NCI-H446 treated with DMSO at 0.1 percent for 48 hours (cell line): ENCODE measurements around the gene FLVCR1.
"Not testable (repeated sequence)": the region's sequence is repeated elsewhere in the genome, so short reads cannot be mapped to it uniquely, and the experiment has no call there.

Experiments
- DNase-seq: peaks from one replicate; lab custom pipeline; 2025; lab: John Stamatoyannopoulos, UW

FLVCR1 gene

GRCh38 chr1:212857992-212858460 lies at the start of gene FLVCR1:
FLVCR1 (plus strand) TSS chr1:212858275; CDS start chr1:212858453, 178 bp downstream.
- peak; percentile 95 for DNase-seq

GRCh38 chr1:212814537-212815334 lies 43.3 kb upstream of the FLVCR1 start:
- DNase-seq, result no peak

DNA sequence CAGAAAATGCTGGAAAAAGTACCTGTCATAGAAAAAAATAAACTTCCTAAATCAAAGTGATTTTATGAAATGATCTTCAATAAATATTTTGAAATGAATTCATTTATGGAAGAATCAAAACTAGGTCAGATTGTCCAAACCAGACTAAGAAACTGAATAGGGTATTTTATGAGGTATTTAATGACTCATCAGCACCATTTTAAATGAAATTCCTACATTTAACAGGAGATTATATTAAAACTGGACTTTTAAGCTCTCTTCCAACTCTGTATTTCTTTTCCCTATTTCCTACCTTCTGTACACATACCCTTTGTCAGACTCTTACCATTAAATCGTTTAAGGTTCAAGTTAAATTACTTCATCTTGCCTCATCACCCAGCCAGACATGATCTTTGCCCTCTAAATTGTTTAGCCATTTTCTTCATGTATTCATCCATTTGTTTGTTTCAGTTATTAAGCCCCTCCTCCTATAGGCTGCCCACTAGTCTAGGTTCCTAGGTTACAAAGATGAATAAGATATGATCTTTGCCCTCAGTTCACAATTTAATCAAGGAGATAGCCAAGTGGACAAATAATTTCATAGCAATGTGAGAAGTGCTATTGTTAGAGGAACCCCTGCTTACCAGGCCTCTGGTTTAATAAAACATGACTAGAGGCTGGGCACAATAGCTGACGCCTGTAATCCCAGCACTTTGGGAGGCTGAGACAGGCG lies 41.4 kb upstream of the FLVCR1 start:
- no peak for DNase-seq

- no peak for DNase-seq
Measured at GRCh38 chr1:212819726-212820125, 38.3 kb upstream of the FLVCR1 start.

GRCh38 chr1:212820969-212821368 lies 37.1 kb upstream of the FLVCR1 start:
- DNase-seq, result no peak

- no peak for DNase-seq
Measured at GRCh38 chr1:212822956-212823355, 35.1 kb upstream of the FLVCR1 start.

GRCh38 chr1:212824201-212824600 lies 33.9 kb upstream of the FLVCR1 start:
- DNase-seq, result no peak

DNA sequence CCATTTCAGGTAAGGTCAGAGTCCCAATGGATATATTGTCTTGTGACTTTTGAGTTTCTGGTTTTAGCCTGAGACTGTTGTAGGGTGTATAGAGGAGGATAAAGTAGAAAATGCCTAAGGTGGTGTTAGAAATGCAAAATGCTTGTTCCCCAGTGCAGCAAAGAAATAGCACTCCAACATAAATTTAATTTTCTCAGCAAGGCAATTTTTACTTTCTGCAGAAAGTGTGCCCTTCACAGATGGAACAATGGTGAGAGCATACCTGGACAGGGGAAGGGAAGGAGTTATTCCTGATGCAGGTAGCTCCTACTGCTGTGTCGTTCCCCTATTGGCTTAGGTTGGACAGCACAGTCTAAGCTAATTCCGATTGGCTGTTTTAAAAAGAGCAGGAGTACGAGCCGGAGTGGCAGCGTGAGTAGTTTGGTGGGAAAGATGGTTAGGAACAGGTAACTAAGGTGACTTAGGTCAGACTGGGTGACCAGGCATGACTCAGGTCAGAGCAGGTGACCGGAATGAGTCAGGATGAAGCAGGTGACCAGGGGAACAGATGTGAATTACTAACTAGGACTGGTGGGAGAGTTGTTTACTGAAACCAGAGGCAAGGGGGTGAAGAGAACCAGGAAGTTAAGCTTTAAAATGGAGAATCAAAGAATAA lies 32.1 kb upstream of the FLVCR1 start:
- no peak for DNase-seq

GRCh38 chr1:212827171-212827776 lies 30.8 kb upstream of the FLVCR1 start:
- no peak for DNase-seq

DNA sequence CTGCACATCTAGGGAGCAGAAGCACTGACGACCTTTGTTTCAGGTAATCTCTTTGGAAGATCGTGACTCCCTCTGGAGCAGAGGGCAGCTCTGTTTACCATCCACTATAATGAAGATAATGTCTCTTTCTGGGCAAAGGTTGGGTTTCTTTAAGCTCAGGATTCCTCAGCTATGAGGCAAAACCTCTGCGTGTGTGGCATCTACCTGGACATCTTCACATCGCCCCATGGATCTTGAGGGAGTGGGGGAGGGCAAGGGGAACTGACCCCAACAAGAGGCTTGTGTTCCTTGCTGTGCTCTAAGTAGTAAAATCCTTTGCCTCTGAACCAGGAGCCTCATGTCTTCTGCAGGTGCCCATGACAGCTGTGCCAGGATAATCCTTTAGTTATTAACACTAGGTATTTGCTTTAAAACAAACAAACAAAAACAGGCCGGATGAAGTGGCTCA lies 30.2 kb upstream of the FLVCR1 start:
- no peak for DNase-seq

DNA sequence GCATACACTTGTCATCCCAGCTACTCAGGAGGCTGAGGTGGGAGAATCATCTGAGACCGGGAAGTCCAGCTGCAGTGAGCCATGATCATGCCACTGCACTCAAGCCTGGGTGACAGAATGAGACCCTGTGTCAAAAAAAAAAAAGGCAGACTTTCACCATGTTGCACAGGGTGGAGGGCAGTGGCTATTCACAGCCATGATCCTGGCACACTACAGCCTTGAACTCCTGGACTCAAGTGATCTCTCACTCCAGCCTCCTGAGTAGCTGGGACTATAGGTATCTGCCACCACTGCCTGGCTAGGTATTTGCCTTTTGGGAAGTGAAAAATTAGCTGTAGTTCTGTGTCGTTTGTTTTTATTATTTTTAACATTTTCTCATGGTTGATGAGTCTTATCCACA lies 29.7 kb upstream of the FLVCR1 start:
- DNase-seq, result no peak

- DNase-seq, result not testable (repeated sequence)
Measured at GRCh38 chr1:212833211-212834207, 24.6 kb upstream of the FLVCR1 start.

DNA sequence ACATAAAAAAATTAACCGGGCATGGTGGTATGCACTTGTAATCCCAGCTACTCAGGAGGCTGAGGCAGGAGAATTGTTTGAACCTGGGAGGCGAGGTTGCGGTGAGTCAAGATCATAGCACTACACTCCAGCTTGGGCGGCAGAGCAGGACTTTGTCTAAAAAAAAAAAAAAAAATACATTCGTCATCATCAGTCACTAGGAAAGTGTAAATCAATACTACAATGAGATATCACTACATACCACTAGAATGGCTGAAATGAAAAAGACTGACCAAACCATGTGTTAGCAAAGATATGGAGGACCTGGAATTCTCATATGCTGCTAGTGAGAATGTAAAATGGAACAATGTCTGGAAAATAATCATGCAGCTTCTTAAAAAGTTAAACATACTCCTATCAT lies 19.9 kb upstream of the FLVCR1 start:
- DNase-seq, result no peak

- DNase-seq, result not testable (repeated sequence)
Measured at GRCh38 chr1:212844521-212844920, 13.6 kb upstream of the FLVCR1 start.

- no peak for DNase-seq
Measured at GRCh38 chr1:212847549-212847948, 10.5 kb upstream of the FLVCR1 start, which contains the start of gene SPATA45. SPATA45 (minus strand) TSS chr1:212847649; CDS start chr1:212836149, 11,500 bp downstream.

DNA sequence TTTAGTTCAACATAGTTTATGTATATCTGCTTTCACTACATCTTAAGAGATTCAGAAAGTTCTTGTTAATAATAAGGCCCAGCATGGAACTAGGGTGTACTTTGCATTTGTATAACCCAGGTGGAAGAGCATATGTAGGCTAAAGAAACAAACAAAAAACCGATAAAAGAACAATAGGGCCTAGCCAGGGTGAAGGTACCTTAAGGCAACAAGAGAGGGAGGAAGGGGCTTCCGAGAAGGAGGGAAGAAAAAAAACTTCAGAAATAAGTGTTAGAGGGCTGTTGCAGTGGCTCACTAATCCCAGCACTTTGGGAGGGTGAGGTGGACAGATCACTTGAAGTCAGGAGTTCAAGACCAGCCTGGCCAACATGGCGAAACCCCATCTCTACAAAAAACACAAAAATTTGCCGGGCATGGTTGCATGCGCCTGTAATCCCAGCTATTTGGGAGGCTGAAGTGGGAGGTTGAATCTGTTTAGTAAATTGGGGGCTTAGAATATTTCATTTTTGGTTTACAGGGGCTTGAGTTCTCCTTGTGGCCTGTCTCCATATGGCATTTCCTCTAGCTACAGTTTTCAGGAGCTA lies 5.9 kb upstream of the FLVCR1 start:
- no peak for DNase-seq

DNA sequence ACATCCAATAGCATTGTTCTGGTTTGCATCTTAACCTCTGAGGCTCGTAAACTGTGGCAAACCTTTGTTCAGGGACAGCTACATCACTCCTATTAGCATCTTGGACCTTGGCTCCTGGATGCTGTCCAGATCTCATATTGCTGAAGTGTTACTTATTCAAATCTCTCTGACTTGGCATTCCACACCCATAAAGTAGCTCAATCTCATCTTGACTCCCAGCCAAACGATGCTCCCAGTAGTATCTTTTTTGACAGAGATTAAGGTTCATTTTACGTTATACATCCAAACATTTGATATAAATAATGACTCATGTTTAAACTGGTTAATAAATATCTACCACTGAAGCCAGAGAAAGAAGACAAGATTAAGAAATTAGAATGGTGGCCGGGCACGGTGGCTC lies 4.4 kb upstream of the FLVCR1 start:
- DNase-seq, result no peak

DNA sequence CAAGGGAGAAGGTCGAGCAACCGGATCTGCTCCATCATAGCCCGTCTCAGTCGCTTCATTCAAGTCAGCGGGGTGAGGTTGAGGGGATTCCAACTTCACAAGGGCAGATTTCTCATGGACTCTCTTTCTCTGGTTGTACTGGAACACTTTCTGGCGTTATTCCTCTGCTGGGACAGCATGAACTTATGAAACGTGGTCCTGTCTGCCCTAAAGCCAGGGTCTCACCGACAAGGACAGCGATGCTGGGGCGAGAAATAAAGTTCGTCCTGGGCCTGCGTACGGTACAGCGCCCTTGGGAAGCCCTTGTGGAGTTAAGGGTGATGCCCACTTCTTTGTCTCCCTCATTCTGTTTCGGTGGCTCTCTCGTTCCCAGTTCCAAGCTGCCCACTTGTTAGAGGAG lies 1.3 kb upstream of the FLVCR1 start:
- DNase-seq, result no peak

DNA sequence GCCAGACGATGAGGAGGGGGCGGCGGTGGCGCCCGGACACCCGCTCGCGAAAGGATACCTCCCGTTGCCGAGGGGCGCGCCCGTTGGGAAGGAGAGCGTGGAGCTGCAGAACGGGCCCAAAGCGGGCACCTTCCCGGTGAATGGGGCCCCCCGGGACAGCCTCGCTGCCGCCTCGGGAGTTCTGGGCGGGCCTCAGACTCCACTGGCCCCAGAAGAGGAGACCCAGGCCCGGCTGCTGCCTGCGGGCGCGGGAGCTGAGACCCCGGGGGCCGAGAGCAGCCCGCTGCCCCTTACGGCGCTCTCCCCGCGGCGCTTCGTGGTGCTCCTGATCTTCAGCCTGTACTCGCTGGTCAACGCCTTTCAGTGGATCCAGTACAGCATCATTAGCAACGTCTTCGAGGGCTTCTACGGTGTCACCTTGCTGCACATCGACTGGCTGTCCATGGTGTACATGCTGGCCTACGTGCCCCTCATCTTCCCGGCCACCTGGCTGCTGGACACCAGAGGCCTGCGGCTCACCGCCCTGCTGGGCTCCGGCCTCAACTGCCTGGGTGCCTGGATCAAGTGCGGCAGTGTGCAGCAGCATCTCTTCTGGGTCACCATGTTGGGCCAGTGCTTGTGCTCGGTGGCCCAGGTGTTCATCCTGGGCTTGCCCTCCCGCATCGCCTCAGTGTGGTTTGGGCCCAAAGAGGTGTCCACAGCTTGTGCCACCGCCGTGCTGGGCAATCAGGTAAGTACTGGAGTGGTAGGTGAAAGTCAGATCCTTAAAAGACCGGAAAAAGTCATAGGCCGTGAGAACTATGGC lies 588 bp downstream of the FLVCR1 start:
- DNase-seq, result no peak
